ENCODE results near the gene ZNF770. TPM values are rescaled to one million over a fixed set of nuclear protein-coding genes. Genes with fewer than 3 reads are reported as not detected.

The ZNF770 gene
- total and polyA plus RNA-seq, 7 donors: 16.2 to 70.6 (median 47.6) TPM

GRCh38 chr15:34993412-34993811 lies 5.3 kb upstream of the ZNF770 start:
- Histone ChIP-seq H3K4me1 (peaks cover 6% of the 10 kb centered on the region), H3K4me3 (no peak overlapping the region), H3K36me3 (ENCODE audit: insufficient read depth in 1 of 2, low read depth in 1 of 2) (no peaks in the 10 kb centered on the region), H3K9me3 (no peaks in the 10 kb centered on the region), H3K27me3 (ENCODE audit: insufficient read depth in 3 of 3, low read length in 2 of 3) (peaks cover 4 to 15% (median 5%) of the 10 kb centered on the region in 3 donors), H3K27ac (no peak overlapping the region)
- TF ChIP-seq CTCF (IDR thresholded peaks at IDR 0.05): no peak
- DNase-seq (no peak), ATAC-seq (no peak)
- 83 to 88% (median 84%) methylated on average over 6 of the region's 6 CpGs for WGBS, 3 donors
- intact Hi-C loops (cut with DNase I): no loop called here

GRCh38 chr15:34987609-34988026 lies 469 bp downstream of the ZNF770 start:
- peaks cover 3 to 31% of the 10 kb centered on the region in 2 donors for H3K36me3 ChIP-seq (ENCODE audit: insufficient read depth in 1 of 2, low read depth in 1 of 2)
- H3K4me3 ChIP-seq: peak overlapping the region; percentile 90
- peak overlapping the region; percentile 98 for H3K27ac ChIP-seq
- TF ChIP-seq CTCF (IDR thresholded peaks at IDR 0.05): no peak
- ATAC-seq: peak; percentile 7 to 32 (median 26)
- no peak for DNase-seq
- intact Hi-C loops (cut with DNase I): loop anchor here in 1 of 2 donors (1.0 kb wide), 1 partner anchor 18 kb away; the partner anchor contains the start of gene AQR
- WGBS, 3 donors: 0 to 1% (median 1%) methylated on average over 16 of the region's 16 CpGs
- H3K9me3 ChIP-seq: no peaks in the 10 kb centered on the region
- H3K4me1 ChIP-seq: peaks cover 37% of the 10 kb centered on the region
- H3K27me3 ChIP-seq (ENCODE audit: insufficient read depth in 3 of 3, low read length in 2 of 3): peaks cover 0 to under 1% (median 0%) of the 10 kb centered on the region in 3 donors

GRCh38 chr15:34986771-34987480 lies 1.2 kb downstream of the ZNF770 start:
- 22 to 28% (median 27%) methylated on average over 9 of the region's 9 CpGs for WGBS, 3 donors
- H3K27me3 ChIP-seq (ENCODE audit: insufficient read depth in 3 of 3, low read length in 2 of 3): no peaks in the 10 kb centered on the region
- no peak for TF ChIP-seq CTCF (IDR thresholded peaks at IDR 0.05)
- no peak for DNase-seq
- peak overlapping the region; percentile 98 for H3K27ac ChIP-seq
- H3K4me1 ChIP-seq: peaks cover 37% of the 10 kb centered on the region
- peaks cover 4 to 38% of the 10 kb centered on the region in 2 donors for H3K36me3 ChIP-seq (ENCODE audit: insufficient read depth in 1 of 2, low read depth in 1 of 2)
- intact Hi-C loops (cut with DNase I): no loop called here
- no peaks in the 10 kb centered on the region for H3K9me3 ChIP-seq
- peak overlapping the region; percentile 90 for H3K4me3 ChIP-seq
- no peak for ATAC-seq

GRCh38 chr15:34986326-34986725 lies 1.8 kb downstream of the ZNF770 start:
- TF ChIP-seq CTCF (IDR thresholded peaks at IDR 0.05): no peak
- DNase-seq (no peak), ATAC-seq (no peak)
- Histone ChIP-seq H3K4me1 (peaks cover 37% of the 10 kb centered on the region), H3K9me3 (no peaks in the 10 kb centered on the region), H3K27ac (peak overlapping the region; percentile 98), H3K4me3 (peak overlapping the region; percentile 90), H3K36me3 (ENCODE audit: insufficient read depth in 1 of 2, low read depth in 1 of 2) (peaks cover 9 to 43% of the 10 kb centered on the region in 2 donors), H3K27me3 (ENCODE audit: insufficient read depth in 3 of 3, low read length in 2 of 3) (no peaks in the 10 kb centered on the region)
- intact Hi-C loops (cut with DNase I): no loop called here
- WGBS, 3 donors: 74 to 93% (median 77%) methylated on average over 1 of the region's 1 CpG
